ENCODE results near the gene ORM2.

ORM2 gene

GRCh38 chr9:114348261-114348905 lies 18.7 kb downstream of the ORM2 start:
- H3K4me2 ChIP-seq (ENCODE audit: low read length) = no peak overlapping the region

DNA sequence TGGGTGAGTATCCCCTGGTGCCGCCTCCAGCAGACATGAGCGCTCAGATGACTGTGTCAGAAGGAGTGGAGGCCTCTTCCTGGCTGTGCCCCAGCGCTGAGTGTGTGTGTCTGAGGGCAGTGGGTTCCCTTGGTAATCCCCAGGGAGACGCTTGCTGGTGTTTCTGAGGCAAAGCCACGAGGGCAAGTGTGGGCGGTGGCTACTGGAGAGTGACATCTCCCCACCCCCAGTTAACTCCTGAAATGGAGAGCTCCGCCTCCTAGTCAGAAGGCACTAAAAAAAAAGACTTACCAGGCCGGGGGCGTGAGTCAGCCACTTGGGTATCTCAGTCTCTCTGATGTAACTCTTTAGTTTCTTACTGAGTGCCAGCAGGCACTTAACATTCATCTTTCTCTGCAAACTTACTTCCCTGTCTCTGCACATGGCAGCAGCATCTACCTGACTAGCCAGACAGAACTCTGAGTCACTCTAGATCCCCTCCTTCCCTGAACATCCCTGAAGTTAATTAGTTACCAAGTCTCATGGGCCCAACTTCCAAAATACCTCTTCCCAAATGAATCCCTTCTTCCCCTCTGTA lies 19.3 kb downstream of the ORM2 start:
- 0 out of 2 replicates have a peak overlapping the region, but pooled peaks have one; percentile 4 for H3K27ac ChIP-seq (ENCODE audit: low read depth, low read length)
- H3K9me2 ChIP-seq (replicated peaks; ENCODE audit: control insufficient read depth, low read length) = no peaks in the 10 kb centered on the region
- peaks cover 92% of the 10 kb centered on the region for H3K36me3 ChIP-seq (ENCODE audit: control insufficient read depth, low read length)
- no peak overlapping the region for H3K4me3 ChIP-seq (ENCODE audit: low read length)
- no peak overlapping the region for H3K4me2 ChIP-seq (ENCODE audit: low read length)
- H3K9me3 ChIP-seq (ENCODE audit: control insufficient read depth, insufficient read depth, low read length) = no peaks in the 10 kb centered on the region
- peaks cover 9% of the 10 kb centered on the region; the same call in 1 of the 2 replicates for H3F3A ChIP-seq (ENCODE audit: control insufficient read depth, insufficient read depth)
- TF ChIP-seq, protein P1, sequence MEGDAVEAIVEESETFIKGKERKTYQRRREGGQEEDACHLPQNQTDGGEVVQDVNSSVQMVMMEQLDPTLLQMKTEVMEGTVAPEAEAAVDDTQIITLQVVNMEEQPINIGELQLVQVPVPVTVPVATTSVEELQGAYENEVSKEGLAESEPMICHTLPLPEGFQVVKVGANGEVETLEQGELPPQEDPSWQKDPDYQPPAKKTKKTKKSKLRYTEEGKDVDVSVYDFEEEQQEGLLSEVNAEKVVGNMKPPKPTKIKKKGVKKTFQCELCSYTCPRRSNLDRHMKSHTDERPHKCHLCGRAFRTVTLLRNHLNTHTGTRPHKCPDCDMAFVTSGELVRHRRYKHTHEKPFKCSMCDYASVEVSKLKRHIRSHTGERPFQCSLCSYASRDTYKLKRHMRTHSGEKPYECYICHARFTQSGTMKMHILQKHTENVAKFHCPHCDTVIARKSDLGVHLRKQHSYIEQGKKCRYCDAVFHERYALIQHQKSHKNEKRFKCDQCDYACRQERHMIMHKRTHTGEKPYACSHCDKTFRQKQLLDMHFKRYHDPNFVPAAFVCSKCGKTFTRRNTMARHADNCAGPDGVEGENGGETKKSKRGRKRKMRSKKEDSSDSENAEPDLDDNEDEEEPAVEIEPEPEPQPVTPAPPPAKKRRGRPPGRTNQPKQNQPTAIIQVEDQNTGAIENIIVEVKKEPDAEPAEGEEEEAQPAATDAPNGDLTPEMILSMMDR (IDR thresholded peaks at IDR 0.05; ENCODE audit: low read depth, low read length, poor library complexity, severe bottlenecking) = no peak
- TF ChIP-seq EZH2phosphoT487 (IDR thresholded peaks at IDR 0.05; ENCODE audit: borderline replicate concordance, low read length) = no peak
- no peaks in the 10 kb centered on the region for H3K27me3 ChIP-seq (ENCODE audit: control insufficient read depth, low read length)
- peaks cover 10% of the 10 kb centered on the region for H3K4me1 ChIP-seq (ENCODE audit: control insufficient read depth, low read length)
- peaks cover 11% of the 10 kb centered on the region for H3K79me2 ChIP-seq (ENCODE audit: control insufficient read depth, low read length)
- H4K20me1 ChIP-seq (ENCODE audit: control insufficient read depth, insufficient read depth, low read depth, low read length) = no peaks in the 10 kb centered on the region

More at GRCh38 chr9:114348261-114348905, 18.7 kb downstream of the ORM2 start:
- H3K9me2 ChIP-seq (replicated peaks; ENCODE audit: control insufficient read depth, low read length) = no peaks in the 10 kb centered on the region
- H3K9me3 ChIP-seq (ENCODE audit: control insufficient read depth, insufficient read depth, low read length) = no peaks in the 10 kb centered on the region
- H3K4me3 ChIP-seq (ENCODE audit: low read length) = no peak overlapping the region
- H3K27ac ChIP-seq (ENCODE audit: low read depth, low read length) = no peak overlapping the region
- H3F3A ChIP-seq (ENCODE audit: control insufficient read depth, insufficient read depth) = peaks cover 9% of the 10 kb centered on the region; the same call in 1 of the 2 replicates
- no peak for TF ChIP-seq EZH2phosphoT487 (IDR thresholded peaks at IDR 0.05; ENCODE audit: borderline replicate concordance, low read length)
- TF ChIP-seq, protein P1 (IDR thresholded peaks at IDR 0.05; ENCODE audit: low read depth, low read length, poor library complexity, severe bottlenecking) = no peak
- H3K79me2 ChIP-seq (ENCODE audit: control insufficient read depth, low read length) = peaks cover 9% of the 10 kb centered on the region
- H3K4me1 ChIP-seq (ENCODE audit: control insufficient read depth, low read length) = peaks cover 10% of the 10 kb centered on the region
- peaks cover 94% of the 10 kb centered on the region for H3K36me3 ChIP-seq (ENCODE audit: control insufficient read depth, low read length)
- H3K27me3 ChIP-seq (ENCODE audit: control insufficient read depth, low read length) = no peaks in the 10 kb centered on the region
- H4K20me1 ChIP-seq (ENCODE audit: control insufficient read depth, insufficient read depth, low read depth, low read length) = no peaks in the 10 kb centered on the region

GRCh38 chr9:114349713-114350480 lies 20.2 kb downstream of the ORM2 start:
- Histone ChIP-seq H3K4me2 (ENCODE audit: low read length) (no peak overlapping the region), H3K27ac (ENCODE audit: low read depth, low read length) (0 out of 2 replicates have a peak overlapping the region, but pooled peaks have one; percentile 4), H4K20me1 (ENCODE audit: control insufficient read depth, insufficient read depth, low read depth, low read length) (no peaks in the 10 kb centered on the region), H3K4me3 (ENCODE audit: low read length) (no peak overlapping the region), H3K27me3 (ENCODE audit: control insufficient read depth, low read length) (no peaks in the 10 kb centered on the region), H3K79me2 (ENCODE audit: control insufficient read depth, low read length) (peaks cover 11% of the 10 kb centered on the region), H3K9me3 (ENCODE audit: control insufficient read depth, insufficient read depth, low read length) (no peaks in the 10 kb centered on the region), H3K9me2 (replicated peaks; ENCODE audit: control insufficient read depth, low read length) (no peaks in the 10 kb centered on the region), H3K36me3 (ENCODE audit: control insufficient read depth, low read length) (peaks cover 87% of the 10 kb centered on the region), H3K4me1 (ENCODE audit: control insufficient read depth, low read length) (peaks cover 10% of the 10 kb centered on the region), H3F3A (ENCODE audit: control insufficient read depth, insufficient read depth) (peaks cover 6% of the 10 kb centered on the region; the same call in 1 of the 2 replicates)
- TF ChIP-seq, protein P1 (IDR thresholded peaks at IDR 0.05; ENCODE audit: low read depth, low read length, poor library complexity, severe bottlenecking) = no peak
- no peak for TF ChIP-seq EZH2phosphoT487 (IDR thresholded peaks at IDR 0.05; ENCODE audit: borderline replicate concordance, low read length)

Measured in DOHH2 (cell line).